Activated T-cell treated with anti-CD3 and anti-CD28 coated beads, Interleukin-2, amount 50 U/mL, for 24 hours (primary cell): ENCODE results near the gene TM4SF20.
A peak's percentile ranks its signal among the peaks of the same experiment; 100 is the strongest.

Source experiments
- DNase-seq: peaks from one replicate; pipeline ENCODE4 v3.0.0-alpha.2; 2020
- H3K27ac Mint-ChIP-seq: 2 replicates; pipeline ENCODE4 v1.8.0; 2020; ENCODE audit warnings: mild to moderate bottlenecking, mixed read lengths
- H3K27me3 Mint-ChIP-seq: 2 replicates; pipeline ENCODE4 v1.8.0; 2020; ENCODE audit warnings: mixed read lengths
- H3K36me3 Mint-ChIP-seq: 2 replicates; pipeline ENCODE4 v1.8.0; 2020; ENCODE audit warnings: low read depth, mixed read lengths
- H3K4me1 Mint-ChIP-seq: 2 replicates; pipeline ENCODE4 v1.8.0; 2020; ENCODE audit warnings: low read depth, mixed read lengths
- H3K4me3 Mint-ChIP-seq: 2 replicates; pipeline ENCODE4 v1.8.0; 2020; ENCODE audit warnings: mild to moderate bottlenecking, moderate library complexity, mixed read lengths
- H3K9me3 Mint-ChIP-seq: 2 replicates; pipeline ENCODE4 v1.8.0; 2020; ENCODE audit warnings: mixed read lengths

TM4SF20 gene

GRCh38 chr2:227379095-227379494, at the start of gene TM4SF20:
Gene TM4SF20 (minus strand): TSS chr2:227379306. CDS start chr2:227379268, 38 bp downstream.
- Mint-ChIP-seq H3K27me3 (peaks cover 3% of the 10 kb centered on the region), H3K4me1 (peaks cover 25% of the 10 kb centered on the region), H3K9me3 (peaks cover 5% of the 10 kb centered on the region), H3K27ac (no peak within 1 kb of the TSS), H3K4me3 (no peak within 1 kb of the TSS), H3K36me3 (no peaks in the 10 kb centered on the region)
- DNase-seq, result no peak

DNA sequence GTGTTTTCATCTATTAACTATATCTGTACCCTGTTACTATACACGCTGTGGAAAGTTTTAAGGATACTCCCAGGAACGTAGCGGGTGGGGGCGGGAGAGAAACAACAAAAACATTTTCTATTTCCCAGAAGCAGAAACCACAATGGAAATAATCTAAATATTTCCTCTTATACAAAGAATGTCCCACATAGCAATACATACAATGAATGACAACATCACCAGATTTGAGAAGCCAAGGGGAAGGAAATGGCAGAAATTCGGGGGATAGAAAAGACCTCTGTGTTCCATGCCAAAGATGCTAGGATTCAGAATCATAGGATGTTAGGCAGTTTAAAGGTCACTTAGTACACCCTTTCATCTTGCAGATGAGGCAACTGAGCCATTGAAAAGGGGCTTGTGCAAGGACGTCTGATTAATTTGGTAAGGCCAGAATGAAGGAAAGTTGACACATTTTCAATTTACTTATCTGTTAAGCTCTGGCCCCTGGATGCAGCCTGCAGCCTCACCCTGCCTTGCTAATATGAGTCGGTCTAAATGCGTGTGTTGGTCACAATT, 49.7 kb upstream of the TM4SF20 start:
- Mint-ChIP-seq H3K9me3 (peaks cover 10% of the 10 kb centered on the region), H3K36me3 (peaks cover 9% of the 10 kb centered on the region), H3K4me1 (peaks cover 8% of the 10 kb centered on the region), H3K4me3 (no peak overlapping the region), H3K27ac (no peak overlapping the region), H3K27me3 (no peaks in the 10 kb centered on the region)
- no peak for DNase-seq

DNA sequence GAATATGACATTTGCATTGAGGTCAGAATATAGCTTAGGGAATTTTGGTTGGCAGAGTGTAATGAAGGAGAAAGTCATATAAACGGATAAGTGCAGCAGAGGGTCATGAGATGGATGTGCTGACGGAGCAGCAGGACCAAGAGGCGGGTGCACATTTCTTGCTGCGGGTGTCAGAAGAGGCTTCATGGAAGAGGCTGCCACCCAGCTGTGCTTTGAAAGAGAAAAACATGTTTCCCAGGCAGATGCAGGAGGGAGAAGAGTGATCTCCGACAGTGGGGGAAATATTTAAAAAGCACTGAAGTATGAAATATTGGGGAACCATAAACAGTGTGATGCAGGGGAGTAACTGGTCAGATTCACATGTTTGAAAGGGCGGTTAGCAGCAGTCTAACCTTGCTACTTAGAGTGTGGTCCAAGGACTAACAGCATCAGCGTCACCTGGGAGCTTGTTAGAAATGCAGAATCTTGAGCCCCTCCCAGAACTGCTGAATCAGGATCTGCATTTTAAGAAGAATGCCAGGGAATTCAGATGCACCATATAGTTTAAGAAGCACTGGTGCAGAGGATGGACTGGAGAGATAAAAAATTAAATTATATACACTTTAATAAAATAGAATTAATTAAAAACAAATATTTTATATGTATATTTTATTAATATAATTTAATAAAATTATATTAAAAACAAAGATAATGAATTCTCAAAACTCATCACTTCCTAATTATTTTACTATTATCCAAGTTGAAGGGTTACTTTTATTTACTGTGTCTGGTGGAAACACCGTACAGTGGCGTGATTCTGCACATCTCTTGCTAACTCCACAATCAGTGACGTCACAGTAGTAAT, 44.8 kb upstream of the TM4SF20 start:
- DNase-seq, result no peak
- no peak overlapping the region for H3K4me3 Mint-ChIP-seq
- H3K36me3 Mint-ChIP-seq, result no peaks in the 10 kb centered on the region
- no peaks in the 10 kb centered on the region for H3K27me3 Mint-ChIP-seq
- no peaks in the 10 kb centered on the region for H3K9me3 Mint-ChIP-seq
- H3K4me1 Mint-ChIP-seq, result peaks cover 5% of the 10 kb centered on the region
- H3K27ac Mint-ChIP-seq, result no peak overlapping the region

GRCh38 chr2:227420087-227421052, 41.3 kb upstream of the TM4SF20 start:
- Mint-ChIP-seq H3K27me3 (no peaks in the 10 kb centered on the region), H3K4me1 (peaks cover 15% of the 10 kb centered on the region), H3K36me3 (no peaks in the 10 kb centered on the region), H3K4me3 (no peak overlapping the region), H3K9me3 (no peaks in the 10 kb centered on the region), H3K27ac (no peak overlapping the region)
- no peak for DNase-seq

- Mint-ChIP-seq H3K4me3 (no peak overlapping the region), H3K27ac (no peak overlapping the region), H3K9me3 (no peaks in the 10 kb centered on the region), H3K27me3 (no peaks in the 10 kb centered on the region), H3K4me1 (peaks cover 44% of the 10 kb centered on the region), H3K36me3 (no peaks in the 10 kb centered on the region)
- DNase-seq, result no peak
These were observed 37.6 kb upstream of the TM4SF20 start for GRCh38 chr2:227416701-227417100.

DNA sequence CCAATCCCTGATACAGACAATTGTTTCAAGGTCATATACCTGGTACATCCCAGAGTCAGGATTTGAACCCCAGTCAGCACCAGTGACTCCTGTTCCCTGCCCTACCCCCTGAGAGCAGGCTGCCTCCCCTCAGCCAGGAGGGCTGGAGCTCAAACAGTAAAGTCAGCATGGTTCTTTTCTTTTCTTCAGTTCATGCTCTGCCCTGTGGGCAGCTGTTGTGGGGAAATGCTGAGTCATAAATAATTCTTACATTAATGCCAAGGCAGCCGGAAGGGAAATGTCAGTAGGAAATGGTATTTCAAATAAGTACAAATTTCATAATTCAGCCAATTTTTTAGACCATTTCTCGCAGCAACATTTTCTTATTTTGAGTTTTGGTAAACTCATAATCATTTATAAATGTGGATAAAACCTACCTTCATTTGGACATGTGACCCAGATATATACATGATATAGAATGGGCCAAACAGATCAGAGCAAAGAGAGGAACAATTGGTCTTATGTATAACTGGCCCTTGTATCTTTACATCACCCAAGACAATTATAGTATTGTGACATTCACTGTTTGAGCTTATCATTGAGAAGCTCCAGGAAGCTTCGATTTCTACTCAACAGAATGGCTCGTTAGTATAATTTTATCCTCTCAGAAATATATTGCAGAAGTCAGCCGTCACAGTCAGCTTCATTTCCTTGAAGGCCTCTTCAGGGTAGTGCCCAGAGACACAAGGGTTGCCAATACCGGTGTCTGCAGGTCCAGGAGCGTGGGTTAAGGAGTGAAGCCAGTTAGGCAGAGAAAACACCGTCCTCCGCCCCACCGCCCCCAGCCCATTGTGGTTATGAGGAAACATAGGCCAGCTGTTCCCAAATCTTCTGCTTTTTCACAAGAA, 36.7 kb upstream of the TM4SF20 start:
- no peaks in the 10 kb centered on the region for H3K36me3 Mint-ChIP-seq
- DNase-seq, result no peak
- H3K4me3 Mint-ChIP-seq, result no peak overlapping the region
- H3K4me1 Mint-ChIP-seq, result peaks cover 53% of the 10 kb centered on the region
- peak overlapping the region; percentile 92 for H3K27ac Mint-ChIP-seq
- no peaks in the 10 kb centered on the region for H3K27me3 Mint-ChIP-seq
- H3K9me3 Mint-ChIP-seq, result no peaks in the 10 kb centered on the region

GRCh38 chr2:227414846-227415245, 35.7 kb upstream of the TM4SF20 start:
- Mint-ChIP-seq H3K9me3 (no peaks in the 10 kb centered on the region), H3K36me3 (no peaks in the 10 kb centered on the region), H3K27me3 (no peaks in the 10 kb centered on the region), H3K27ac (peak overlapping the region; percentile 92), H3K4me1 (peaks cover 61% of the 10 kb centered on the region), H3K4me3 (no peak overlapping the region)
- DNase-seq, result no peak

DNA sequence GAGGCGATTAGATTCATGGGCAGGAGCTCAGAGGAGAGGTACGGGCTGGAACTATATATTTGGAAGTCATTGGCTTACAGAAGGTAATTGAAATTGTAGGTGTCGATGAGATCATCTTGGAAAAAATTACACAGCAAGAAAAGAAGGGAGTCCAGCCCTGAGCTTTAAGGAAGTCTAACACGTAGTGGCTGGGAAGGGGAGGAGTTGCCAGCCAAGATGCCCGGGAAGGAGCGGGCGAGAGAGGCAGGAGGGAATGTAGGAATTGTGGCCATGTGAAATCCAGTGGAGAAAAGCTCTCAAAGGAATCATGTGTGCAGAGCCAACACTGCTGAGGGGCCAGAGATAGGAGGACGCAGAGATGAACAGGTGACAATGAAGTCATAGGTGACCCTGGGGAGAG, 34.3 kb upstream of the TM4SF20 start:
- no peak overlapping the region for H3K4me3 Mint-ChIP-seq
- H3K27me3 Mint-ChIP-seq, result no peaks in the 10 kb centered on the region
- peak overlapping the region; percentile 69 for H3K27ac Mint-ChIP-seq
- DNase-seq, result no peak
- H3K36me3 Mint-ChIP-seq, result no peaks in the 10 kb centered on the region
- peaks cover 64% of the 10 kb centered on the region for H3K4me1 Mint-ChIP-seq
- H3K9me3 Mint-ChIP-seq, result no peaks in the 10 kb centered on the region

DNA sequence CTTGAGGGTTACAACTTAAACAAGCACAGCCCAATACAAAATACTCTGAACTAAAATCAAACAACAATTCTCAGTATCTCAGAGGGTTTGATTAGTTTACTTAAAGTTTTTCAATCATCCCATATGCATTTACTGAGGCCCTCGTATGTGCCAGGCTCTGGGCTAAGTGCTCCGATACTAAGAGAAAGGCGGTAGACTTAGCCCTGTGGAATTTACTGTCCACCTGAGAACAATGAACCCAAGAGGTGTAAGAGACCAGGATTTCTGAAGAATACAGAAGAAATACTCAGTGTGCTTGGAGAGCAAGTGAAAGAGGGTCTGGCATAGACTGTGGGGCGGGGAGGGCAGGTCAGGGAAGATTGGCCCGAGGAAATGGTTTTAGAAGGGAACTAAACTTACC, 33.8 kb upstream of the TM4SF20 start:
- Mint-ChIP-seq H3K27ac (peak overlapping the region; percentile 69), H3K27me3 (no peaks in the 10 kb centered on the region), H3K36me3 (no peaks in the 10 kb centered on the region), H3K9me3 (no peaks in the 10 kb centered on the region), H3K4me1 (peaks cover 65% of the 10 kb centered on the region), H3K4me3 (no peak overlapping the region)
- DNase-seq, result no peak

GRCh38 chr2:227411990-227412350, 32.9 kb upstream of the TM4SF20 start:
- Mint-ChIP-seq H3K36me3 (no peaks in the 10 kb centered on the region), H3K4me3 (peak overlapping the region; percentile 7), H3K27me3 (no peaks in the 10 kb centered on the region), H3K9me3 (no peaks in the 10 kb centered on the region), H3K27ac (peak overlapping the region; percentile 90), H3K4me1 (peaks cover 65% of the 10 kb centered on the region)
- DNase-seq, result no peak

DNA sequence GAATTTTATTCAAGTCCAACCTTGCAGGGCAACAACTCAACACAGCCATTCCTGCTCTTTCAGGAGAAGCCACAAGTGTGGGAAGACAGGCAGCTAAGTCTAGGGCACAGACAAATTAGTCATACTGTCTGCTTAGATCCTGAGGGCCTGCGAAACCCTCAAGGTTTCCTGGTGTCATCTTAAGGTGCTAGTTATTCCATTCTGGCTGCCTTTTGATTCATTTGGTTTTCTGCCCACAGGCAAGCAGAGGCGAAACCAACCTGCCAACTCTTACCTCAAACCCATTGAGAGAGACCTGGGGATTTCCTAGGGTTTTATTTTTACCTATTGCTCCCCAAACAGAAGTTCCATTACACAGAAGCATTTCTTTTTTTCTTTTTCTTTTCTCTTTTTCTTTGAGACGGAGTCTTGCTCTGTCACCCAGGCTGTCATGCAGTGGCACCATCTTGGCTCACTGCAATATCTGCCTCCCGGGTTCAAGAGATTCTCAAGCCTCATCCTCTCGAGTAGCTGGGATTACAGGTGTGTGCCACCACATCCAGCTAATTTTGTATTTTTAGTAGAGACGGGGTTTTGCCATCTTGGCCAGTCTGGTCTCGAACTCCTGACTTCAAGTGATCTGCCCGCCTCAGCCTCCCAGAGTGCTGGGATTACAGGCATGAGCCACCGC, 32.3 kb upstream of the TM4SF20 start:
- peak overlapping the region; percentile 90 for H3K27ac Mint-ChIP-seq
- H3K36me3 Mint-ChIP-seq, result no peaks in the 10 kb centered on the region
- H3K27me3 Mint-ChIP-seq, result no peaks in the 10 kb centered on the region
- DNase-seq, result peak; percentile 60
- H3K4me3 Mint-ChIP-seq, result peak overlapping the region; percentile 35
- no peaks in the 10 kb centered on the region for H3K9me3 Mint-ChIP-seq
- H3K4me1 Mint-ChIP-seq, result peaks cover 68% of the 10 kb centered on the region

DNA sequence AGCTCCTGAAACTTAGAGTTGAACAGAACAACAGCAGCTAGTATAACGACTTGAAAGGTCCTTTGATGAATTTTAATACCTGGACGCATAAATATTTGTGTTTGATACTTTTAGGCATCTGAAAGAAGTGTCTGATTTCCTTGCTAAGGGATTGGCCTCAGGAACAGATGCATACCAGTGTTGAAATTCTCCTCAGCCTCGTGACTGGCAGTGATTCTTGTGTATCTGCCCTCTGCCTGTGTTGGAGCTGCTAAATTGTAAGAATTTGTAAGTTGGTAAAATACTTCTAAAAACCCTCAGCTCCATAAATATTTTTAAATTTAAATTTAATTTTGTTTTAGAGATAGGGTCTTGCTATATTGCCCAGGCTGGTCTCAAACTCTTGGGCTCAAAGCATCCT, 31.1 kb upstream of the TM4SF20 start:
- Mint-ChIP-seq H3K27ac (no peak overlapping the region), H3K36me3 (no peaks in the 10 kb centered on the region), H3K27me3 (no peaks in the 10 kb centered on the region), H3K4me1 (peaks cover 69% of the 10 kb centered on the region), H3K4me3 (no peak overlapping the region), H3K9me3 (no peaks in the 10 kb centered on the region)
- no peak for DNase-seq

DNA sequence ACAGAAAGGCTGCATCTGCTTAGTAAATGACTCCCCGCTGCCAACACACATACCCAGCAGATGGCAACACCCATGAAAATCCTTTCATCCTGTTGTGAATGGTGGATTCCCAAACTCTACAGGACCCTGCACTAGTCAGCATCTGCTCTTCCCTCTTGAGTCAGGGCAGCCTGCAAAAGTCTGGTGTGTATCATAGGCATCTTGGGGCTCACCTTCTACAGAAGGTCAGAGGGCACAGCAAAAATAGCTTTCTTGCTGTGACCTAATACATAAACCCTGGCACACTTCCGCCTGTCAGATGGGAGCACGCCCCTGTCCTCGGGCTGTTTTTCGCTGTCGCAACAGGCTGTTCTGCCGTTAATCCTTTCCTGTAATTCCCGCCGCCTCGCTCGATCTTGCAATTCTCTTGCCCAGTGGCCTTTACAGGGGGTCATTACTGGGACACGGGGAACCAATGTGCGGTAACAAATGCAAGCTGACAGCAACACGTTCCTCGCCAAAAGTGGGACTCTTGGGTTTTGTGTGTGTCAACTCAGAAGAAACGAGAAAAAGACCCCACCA, 28.6 kb upstream of the TM4SF20 start:
- Mint-ChIP-seq H3K27me3 (no peaks in the 10 kb centered on the region), H3K4me1 (peaks cover 65% of the 10 kb centered on the region), H3K4me3 (no peak overlapping the region), H3K27ac (no peak overlapping the region), H3K9me3 (no peaks in the 10 kb centered on the region), H3K36me3 (no peaks in the 10 kb centered on the region)
- DNase-seq, result no peak
